HepG2 (cell line): Measurements from ENCODE around the gene DLL3. TPM values are rescaled to one million over a fixed set of nuclear protein-coding genes. Genes with fewer than 3 reads are reported as not detected.
A peak's percentile ranks its signal among the peaks of the same experiment; 100 is the strongest.

Experiments
- ATF1 ChIP-seq: IDR thresholded peaks from 2 replicates; pipeline ENCODE4 v1.6.1; 2016; ENCODE audit warnings: mild to moderate bottlenecking, control low read depth
- CHD2 ChIP-seq: IDR thresholded peaks from 2 replicates; pipeline ENCODE4 v1.6.1; 2011; ENCODE audit warnings: low read depth, low read length, improper control_type of control experiment
- EHMT2 ChIP-seq: fragments of 200-600 bp; sonication (generic); IDR thresholded peaks from 2 replicates; pipeline ENCODE4 v1.7.0; 2017; ENCODE audit warnings: antibody characterized with exemption, low read depth, low read length, borderline replicate concordance
- EP300 ChIP-seq, 3 experiments: sonication (generic) in 1 of 3; formaldehyde crosslinking in 1 of 3; IDR thresholded peaks; 2 replicates each; pipeline versions ENCODE4 v1.5.1 to v1.6.1; 2011 to 2020; ENCODE audit warnings: low read depth in 2 of 3, low read length in 2 of 3, borderline replicate concordance in 1 of 3, improper control_type of control experiment in 1 of 3, mild to moderate bottlenecking in 1 of 3, missing genetic modification reagents in 1 of 3, moderate library complexity in 1 of 3
- ETS1 ChIP-seq: sonication (generic); formaldehyde crosslinking; IDR thresholded peaks from 2 replicates; pipeline ENCODE4 v1.4.0; 2020; ENCODE audit warnings: missing genetic modification reagents
- GATAD2A ChIP-seq: IDR thresholded peaks from 2 replicates; pipeline ENCODE4 v1.6.1; 2016
- HCFC1 ChIP-seq: fragments of 150-350 bp; IDR thresholded peaks from 2 replicates; pipeline ENCODE4 v1.6.1; 2014; ENCODE audit warnings: low read depth, low read length
- NR2F1 ChIP-seq, 2 experiments: fragments of 450-650 bp in 1 of 2; formaldehyde crosslinking in 1 of 2; IDR thresholded peaks; 2 replicates each; pipeline versions ENCODE4 v1.5.0 to v1.6.1; 2016 to 2020; ENCODE audit warnings: mild to moderate bottlenecking in 1 of 2, missing compliant biosample characterization in 1 of 2, missing genetic modification reagents in 1 of 2, moderate library complexity in 1 of 2
- PLRG1 ChIP-seq: fragments of 450-650 bp; conservative IDR thresholded peaks from 2 replicates; pipeline ENCODE4 v1.6.1; 2016
- SALL1 ChIP-seq: sonication (generic); formaldehyde crosslinking; IDR thresholded peaks from 2 replicates; pipeline ENCODE4 v1.8.0; 2022; ENCODE audit warnings: mild to moderate bottlenecking, missing genetic modification reagents
- SSRP1 ChIP-seq: IDR thresholded peaks from 2 replicates; pipeline ENCODE4 v1.6.1; 2016; ENCODE audit warnings: control low read depth
- THRA ChIP-seq: sonication (generic); formaldehyde crosslinking; IDR thresholded peaks from 2 replicates; pipeline ENCODE4 v1.4.0; 2020; ENCODE audit warnings: missing genetic modification reagents, borderline replicate concordance
- ZBTB38 ChIP-seq: sonication (generic); formaldehyde crosslinking; IDR thresholded peaks from 2 replicates; pipeline ENCODE4 v1.5.1; 2020; ENCODE audit warnings: mild to moderate bottlenecking, missing genetic modification reagents
- ZEB1 ChIP-seq: IDR thresholded peaks from 2 replicates; pipeline ENCODE4 v1.6.1; 2012; ENCODE audit warnings: mild to moderate bottlenecking, low read depth, inconsistent platforms; ENCODE audit not compliant: insufficient replicate concordance
- ZNF235 ChIP-seq: sonication (generic); formaldehyde crosslinking; IDR thresholded peaks from 2 replicates; pipeline ENCODE4 v1.8.1; 2023; ENCODE audit warnings: mild to moderate bottlenecking, missing genetic modification reagents, borderline replicate concordance
- ZNF296 ChIP-seq: sonication (generic); formaldehyde crosslinking; conservative IDR thresholded peaks from 2 replicates; pipeline ENCODE4 v1.5.0; 2020; ENCODE audit warnings: mild to moderate bottlenecking, missing genetic modification reagents
- ZNF501 ChIP-seq: sonication (generic); formaldehyde crosslinking; IDR thresholded peaks from 2 replicates; pipeline ENCODE4 v1.5.1; 2020; ENCODE audit warnings: mild to moderate bottlenecking, moderate library complexity, missing genetic modification reagents
- ZNF546 ChIP-seq: sonication (generic); formaldehyde crosslinking; conservative IDR thresholded peaks from 2 replicates; pipeline ENCODE4 v1.8.1; 2023; ENCODE audit warnings: mild to moderate bottlenecking, missing genetic modification reagents
- ZNF652 ChIP-seq: IDR thresholded peaks from 2 replicates; pipeline ENCODE4 v1.6.1; 2016; ENCODE audit warnings: low read depth, borderline replicate concordance
- ZNF672 ChIP-seq: sonication (generic); formaldehyde crosslinking; IDR thresholded peaks from 2 replicates; pipeline ENCODE4 v1.8.1; 2022; ENCODE audit warnings: missing genetic modification reagents
- ZNF879 ChIP-seq: sonication (generic); formaldehyde crosslinking; IDR thresholded peaks from 2 replicates; pipeline ENCODE4 v1.8.1; 2023; ENCODE audit warnings: missing genetic modification reagents
- polyA plus RNA-seq, 8 experiments: library from polyadenylated mRNA; depleted of rRNA in 3 of 8; stranded (reverse) in 7 of 8; unstranded in 1 of 8; fragments of >200 nt; fragmentation: Illumina TruSeq in 4 of 8; extraction: Trizol in 4 of 8; gene quantifications; 2 replicates each; pipeline versions ENCODE4 v1.2.1 to v1.2.3, GENCODE V29; 2011 to 2016; ENCODE audit warnings: low read depth in 4 of 8, missing spikeins in 1 of 8, mixed read lengths in 1 of 8; ENCODE audit not compliant: insufficient read depth in 1 of 8
- total RNA-seq, 5 experiments: library from RNA; depleted of rRNA; stranded (reverse); fragments of >200 nt; fragmentation: Illumina TruSeq; extraction: Trizol; gene quantifications; 2 replicates each; pipeline ENCODE4 v1.2.3, GENCODE V29; 2016; ENCODE audit warnings: low read depth in 1 of 5
- TF ChIP-seq, protein P1 (sequence below): sonication (generic); formaldehyde crosslinking; IDR thresholded peaks from 2 replicates; pipeline ENCODE4 v1.4.0; 2020; ENCODE audit warnings: mild to moderate bottlenecking, low read depth, missing genetic modification reagents
- TF ChIP-seq, protein P2 (sequence below): sonication (generic); formaldehyde crosslinking; IDR thresholded peaks from 2 replicates; pipeline ENCODE4 v1.5.0; 2020; ENCODE audit warnings: missing genetic modification reagents
- TF ChIP-seq, protein P3 (sequence below): sonication (generic); formaldehyde crosslinking; IDR thresholded peaks from 2 replicates; pipeline ENCODE4 v1.4.0; 2020; ENCODE audit warnings: missing genetic modification reagents

The DLL3 gene
- total and polyA plus RNA-seq, 2 of the 13 experiments (the other 11 are each of a cell fraction or from before 2014, with no cell fraction given), result 0.35 to 0.55 TPM

- TF ChIP-seq, protein P1, sequence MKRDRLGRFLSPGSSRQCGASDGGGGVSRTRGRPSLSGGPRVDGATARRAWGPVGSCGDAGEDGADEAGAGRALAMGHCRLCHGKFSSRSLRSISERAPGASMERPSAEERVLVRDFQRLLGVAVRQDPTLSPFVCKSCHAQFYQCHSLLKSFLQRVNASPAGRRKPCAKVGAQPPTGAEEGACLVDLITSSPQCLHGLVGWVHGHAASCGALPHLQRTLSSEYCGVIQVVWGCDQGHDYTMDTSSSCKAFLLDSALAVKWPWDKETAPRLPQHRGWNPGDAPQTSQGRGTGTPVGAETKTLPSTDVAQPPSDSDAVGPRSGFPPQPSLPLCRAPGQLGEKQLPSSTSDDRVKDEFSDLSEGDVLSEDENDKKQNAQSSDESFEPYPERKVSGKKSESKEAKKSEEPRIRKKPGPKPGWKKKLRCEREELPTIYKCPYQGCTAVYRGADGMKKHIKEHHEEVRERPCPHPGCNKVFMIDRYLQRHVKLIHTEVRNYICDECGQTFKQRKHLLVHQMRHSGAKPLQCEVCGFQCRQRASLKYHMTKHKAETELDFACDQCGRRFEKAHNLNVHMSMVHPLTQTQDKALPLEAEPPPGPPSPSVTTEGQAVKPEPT (CRISPR knock-in tag), result 0 out of 2 replicates have a peak, but pooled peaks have one; percentile 41
- no peak for TF ChIP-seq ETS1 (CRISPR knock-in tag)
- peak; percentile 47; the same call in 1 of the 2 replicates for TF ChIP-seq ZBTB38
- no peak for TF ChIP-seq ZEB1
- no peak for TF ChIP-seq EP300 (IDR thresholded peaks at IDR 0.05; ENCODE audit: low read depth in 2 of 2, low read length in 2 of 2)
- no peak for TF ChIP-seq EP300 (CRISPR knock-in tag; IDR thresholded peaks at IDR 0.05; ENCODE audit: borderline replicate concordance)
- no peak for TF ChIP-seq ZNF235
- TF ChIP-seq ZNF672, result no peak
- TF ChIP-seq, protein P2, sequence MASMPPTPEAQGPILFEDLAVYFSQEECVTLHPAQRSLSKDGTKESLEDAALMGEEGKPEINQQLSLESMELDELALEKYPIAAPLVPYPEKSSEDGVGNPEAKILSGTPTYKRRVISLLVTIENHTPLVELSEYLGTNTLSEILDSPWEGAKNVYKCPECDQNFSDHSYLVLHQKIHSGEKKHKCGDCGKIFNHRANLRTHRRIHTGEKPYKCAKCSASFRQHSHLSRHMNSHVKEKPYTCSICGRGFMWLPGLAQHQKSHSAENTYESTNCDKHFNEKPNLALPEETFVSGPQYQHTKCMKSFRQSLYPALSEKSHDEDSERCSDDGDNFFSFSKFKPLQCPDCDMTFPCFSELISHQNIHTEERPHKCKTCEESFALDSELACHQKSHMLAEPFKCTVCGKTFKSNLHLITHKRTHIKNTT, result no peak
- no peak for TF ChIP-seq ZNF296 (CRISPR knock-in tag)
- TF ChIP-seq EHMT2, result no peak
- no peak for TF ChIP-seq CHD2
- no peak for TF ChIP-seq ZNF652 (CRISPR knock-in tag)
- peak; percentile 74 for TF ChIP-seq ZNF501 (CRISPR knock-in tag)
- TF ChIP-seq SALL1 (CRISPR knock-in tag), result peak; percentile 51; the same call in 1 of the 2 replicates
- TF ChIP-seq SSRP1 (CRISPR knock-in tag), result no peak
- TF ChIP-seq ZNF879 (CRISPR knock-in tag), result no peak
- no peak for TF ChIP-seq THRA (CRISPR knock-in tag)
- TF ChIP-seq ZNF546 (CRISPR knock-in tag), result no peak; the same call in 1 of the 2 replicates
- TF ChIP-seq GATAD2A (CRISPR knock-in tag), result no peak
- TF ChIP-seq NR2F1 (CRISPR knock-in tag; IDR thresholded peaks at IDR 0.05), result no peak
- TF ChIP-seq HCFC1, result no peak
- TF ChIP-seq ATF1, result no peak
- no peak for TF ChIP-seq PLRG1
- TF ChIP-seq, protein P3, sequence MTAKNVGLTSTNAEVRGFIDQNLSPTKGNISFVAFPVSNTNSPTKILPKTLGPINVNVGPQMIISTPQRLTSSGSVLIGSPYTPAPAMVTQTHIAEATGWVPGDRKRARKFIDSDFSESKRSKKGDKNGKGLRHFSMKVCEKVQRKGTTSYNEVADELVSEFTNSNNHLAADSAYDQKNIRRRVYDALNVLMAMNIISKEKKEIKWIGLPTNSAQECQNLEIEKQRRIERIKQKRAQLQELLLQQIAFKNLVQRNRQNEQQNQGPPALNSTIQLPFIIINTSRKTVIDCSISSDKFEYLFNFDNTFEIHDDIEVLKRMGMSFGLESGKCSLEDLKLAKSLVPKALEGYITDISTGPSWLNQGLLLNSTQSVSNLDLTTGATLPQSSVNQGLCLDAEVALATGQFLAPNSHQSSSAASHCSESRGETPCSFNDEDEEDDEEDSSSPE (CRISPR knock-in tag), result peak; percentile 81; the same call in 1 of the 2 replicates
Observed at GRCh38 chr19:39532233-39533002, 33.7 kb downstream of the DLL3 start, which contains the start of gene EID2B (continued).
